HCT116 (cell line): ENCODE measurements around the gene SLK. TPM values are rescaled to one million over a fixed set of nuclear protein-coding genes. Genes with fewer than 3 reads are reported as not detected.

ENCODE experiments used
- ATAC-seq: fragments of 200-7000 bp; cut with Tn5 transposase; 2 replicates; pipeline ENCODE4 v1.9.1; 2020; ENCODE audit warnings: mild to moderate bottlenecking, moderate library complexity
- BruUV-seq: library from RNA; stranded (reverse); fragments of 400-500 nt; replicated peaks from 2 replicates; lab custom pipeline; 2021; lab: Mats Ljungman, UMichigan
- CTCF ChIA-PET: fragments of 300-600 bp; sonication (Branson Sonifier 250); formaldehyde crosslinking; loops from one replicate; lab custom pipeline; 2021; ENCODE audit warnings: antibody characterized with exemption; lab: Charles Lee
- POLR2A ChIA-PET: fragments of 300-600, 350-600 bp; sonication (Branson Sonifier 250); formaldehyde crosslinking; loops from one replicate; lab custom pipeline; 2021; ENCODE audit warnings: antibody characterized with exemption; lab: Charles Lee
- RAD21 ChIA-PET, 2 experiments: fragments of 300-600 bp; sonication (Branson Sonifier 250); formaldehyde crosslinking; loops; one replicate each; lab custom pipeline; 2023; ENCODE audit warnings: low total read pairs in 2 of 2; ENCODE audit not compliant: uncharacterized antibody in 2 of 2, unreplicated experiment in 2 of 2, low non-redundant PET in 1 of 2; lab: Charles Lee
- DNase-seq: peaks from one replicate; pipeline ENCODE4 v3.0.0-alpha.2; 2010; ENCODE audit warnings: low read depth, low spot score
- H2AFZ ChIP-seq: fragments of 200-600 bp; shearing (Covaris generic), sonication (generic); 2 replicates; pipeline ENCODE4 v1.6.1; 2017; ENCODE audit warnings: low read depth, mixed run types, mixed read lengths, antibody characterized with exemption, low read length; ENCODE audit not compliant: poor library complexity, severe bottlenecking
- H3K27ac ChIP-seq: 2 replicates; pipeline ENCODE4 v1.5.1; 2012; ENCODE audit warnings: low read depth, low read length
- H3K27me3 ChIP-seq: fragments of 200-600 bp; sonication (generic); 2 replicates; pipeline ENCODE4 v1.6.1; 2016; ENCODE audit warnings: mixed run types, low read length, mixed read lengths; ENCODE audit not compliant: insufficient read depth
- H3K36me3 ChIP-seq, 2 experiments: fragments of 200-500 bp in 1 of 2; fragments of 200-600 bp in 1 of 2; sonication (Bioruptor generic) in 1 of 2; sonication (generic) in 1 of 2; 2 replicates each; pipeline versions ENCODE4 v1.5.1 to v1.6.1; 2014 to 2016; ENCODE audit warnings: low read length in 2 of 2, inconsistent platforms in 1 of 2, mixed read lengths in 1 of 2, mixed run types in 1 of 2; ENCODE audit not compliant: insufficient read depth in 2 of 2, control insufficient read depth in 1 of 2
- H3K4me1 ChIP-seq, 2 experiments: fragments of 200-600 bp in 1 of 2; sonication (generic) in 1 of 2; 2 replicates each; pipeline versions ENCODE4 v1.5.1 to v1.6.1; 2012 to 2017; ENCODE audit warnings: low read length in 2 of 2, inconsistent platforms in 1 of 2, mild to moderate bottlenecking in 1 of 2, mixed read lengths in 1 of 2, mixed run types in 1 of 2, moderate library complexity in 1 of 2; ENCODE audit not compliant: insufficient read depth in 2 of 2, control insufficient read depth in 1 of 2
- H3K4me2 ChIP-seq: fragments of 200-600 bp; sonication (generic); 2 replicates; pipeline ENCODE4 v1.6.1; 2017; ENCODE audit warnings: mixed run types, low read length, mixed read lengths
- H3K4me3 ChIP-seq, 2 experiments: fragments of 200-600 bp in 1 of 2; sonication (generic) in 1 of 2; replicated peaks in 1 of 2; 2 replicates each; pipeline ENCODE4 v1.5.1; 2011 to 2016; ENCODE audit warnings: low read length in 2 of 2, control low read depth in 1 of 2, low read depth in 1 of 2, mild to moderate bottlenecking in 1 of 2, mixed read lengths in 1 of 2, mixed run types in 1 of 2
- H3K79me2 ChIP-seq: fragments of 200-600 bp; sonication (generic); 2 replicates; pipeline ENCODE4 v1.6.1; 2017; ENCODE audit warnings: mild to moderate bottlenecking, mixed run types, low read length, moderate library complexity, mixed read lengths; ENCODE audit not compliant: insufficient read depth
- H3K9ac ChIP-seq: fragments of 200-600 bp; sonication (generic); 2 replicates; pipeline ENCODE4 v1.6.1; 2016; ENCODE audit warnings: low read length, mixed read lengths
- H3K9me2 ChIP-seq: fragments of 200-600 bp; sonication (generic), shearing (Covaris generic); 2 replicates; pipeline ENCODE4 v1.6.1; 2017; ENCODE audit warnings: mixed run types, mild to moderate bottlenecking, moderate library complexity; ENCODE audit not compliant: insufficient read depth
- H3K9me3 ChIP-seq, 2 experiments: fragments of 200-500 bp in 1 of 2; fragments of 200-600 bp in 1 of 2; sonication (Bioruptor generic) in 1 of 2; sonication (generic) in 1 of 2; 2 replicates each; pipeline ENCODE4 v1.6.1; 2014 to 2017; ENCODE audit warnings: low read length in 2 of 2, mixed read lengths in 2 of 2, inconsistent platforms in 1 of 2, low read depth in 1 of 2, mild to moderate bottlenecking in 1 of 2, mixed run types in 1 of 2, moderate library complexity in 1 of 2; ENCODE audit not compliant: control insufficient read depth in 1 of 2, insufficient read depth in 1 of 2
- H4K20me1 ChIP-seq: fragments of 200-600 bp; sonication (generic), shearing (Covaris generic); 2 replicates; pipeline ENCODE4 v1.6.1; 2017; ENCODE audit warnings: mixed run types, mild to moderate bottlenecking, moderate library complexity; ENCODE audit not compliant: insufficient read depth
- CEBPB ChIP-seq: IDR thresholded peaks from 2 replicates; pipeline ENCODE4 v1.6.1; 2012; ENCODE audit warnings: low read depth
- ELF1 ChIP-seq: IDR thresholded peaks from 2 replicates; pipeline ENCODE4 v1.6.1; 2012; ENCODE audit warnings: low read depth, borderline replicate concordance
- FOSL1 ChIP-seq: IDR thresholded peaks from 2 replicates; pipeline ENCODE4 v1.6.1; 2012; ENCODE audit warnings: low read depth
- JUND ChIP-seq: IDR thresholded peaks from 2 replicates; pipeline ENCODE4 v1.6.1; 2012
- MAX ChIP-seq: IDR thresholded peaks from 2 replicates; pipeline ENCODE4 v1.6.1; 2012
- POLR2A ChIP-seq: IDR thresholded peaks from 2 replicates; pipeline ENCODE4 v1.7.0; 2011; ENCODE audit warnings: borderline replicate concordance; ENCODE audit not compliant: insufficient read depth, insufficient read length; ENCODE audit errors: extremely low read depth
- POLR2AphosphoS5 ChIP-seq: IDR thresholded peaks from 2 replicates; pipeline ENCODE4 v1.6.1; 2011; ENCODE audit warnings: mild to moderate bottlenecking, low read depth, low read length, moderate library complexity
- SIN3A ChIP-seq: IDR thresholded peaks from 2 replicates; pipeline ENCODE4 v1.6.1; 2012; ENCODE audit warnings: low read depth
- TCF7L2 ChIP-seq: IDR thresholded peaks from 2 replicates; pipeline ENCODE4 v1.7.0; 2011; ENCODE audit warnings: borderline replicate concordance, inconsistent platforms; ENCODE audit not compliant: insufficient read depth, insufficient read length; ENCODE audit errors: extremely low read depth
- YY1 ChIP-seq: IDR thresholded peaks from 2 replicates; pipeline ENCODE4 v1.6.1; 2011; ENCODE audit warnings: low read length, low read depth, moderate library complexity, mild to moderate bottlenecking; ENCODE audit not compliant: insufficient replicate concordance; ENCODE audit errors: extremely low read depth
- ZFX ChIP-seq: fragments of 450-650 bp; IDR thresholded peaks from 2 replicates; pipeline ENCODE4 v1.6.1; 2017
- ZNF274 ChIP-seq: fragments of 200-500 bp; sonication (Bioruptor generic); IDR thresholded peaks from 2 replicates; pipeline ENCODE4 v1.6.1; 2014; ENCODE audit warnings: mild to moderate bottlenecking, low read depth, low read length, inconsistent platforms
- intact Hi-C: fragments of 100-400 bp; cut with micrococcal nuclease; formaldehyde crosslinking; loops from 2 replicates; pipeline ENCODE4 v1.10.0; 2022
- total RNA-seq: library from RNA; stranded (reverse); gene quantifications from one replicate; pipeline ENCODE4 v1.2.1, GENCODE V29; 2021; ENCODE audit not compliant: unreplicated experiment
- TF ChIP-seq, protein P1 (sequence below): IDR thresholded peaks from 2 replicates; pipeline ENCODE4 v1.6.1; 2012; ENCODE audit warnings: low read depth
- TF ChIP-seq, protein P2 (sequence below): IDR thresholded peaks from 2 replicates; pipeline ENCODE4 v1.6.1; 2012
- TF ChIP-seq, protein P3 (sequence below): IDR thresholded peaks from 2 replicates; pipeline ENCODE4 v1.6.1; 2011; ENCODE audit warnings: mild to moderate bottlenecking, low read length, moderate library complexity; ENCODE audit not compliant: insufficient replicate concordance; ENCODE audit errors: extremely low read depth

The SLK gene
- total RNA-seq, 1 experiment from 2014 or later, result 44.2 TPM

- Histone ChIP-seq H3K9ac (no peak overlapping the region), H3K79me2 (no peaks in the 10 kb centered on the region), H3K4me3 (no peak overlapping the region), H3K27ac (no peak overlapping the region), H3K4me2 (no peak overlapping the region), H2AFZ (no peak overlapping the region), H3K9me2 (no peaks in the 10 kb centered on the region), H3K9me3 (peaks cover 0 to 5% of the 10 kb centered on the region in 2 experiments; a peak in 1 of 4 replicates), H4K20me1 (no peaks in the 10 kb centered on the region), H3K36me3 (no peaks in the 10 kb centered on the region), H3K4me1 (0 out of 4 replicates have a peak, but pooled peaks cover 0 to 5% of the 10 kb centered on the region in 2 experiments), H3K27me3 (no peaks in the 10 kb centered on the region)
- intact Hi-C loops, result no loop called here
- RAD21 ChIA-PET, result no interaction called here
- no peak for ATAC-seq
- no TSS peak for BruUV-seq
- CTCF ChIA-PET, result no interaction called here
- POLR2A ChIA-PET, result no interaction called here
- TF ChIP-seq CEBPB, result no peak
- TF ChIP-seq, protein P1, sequence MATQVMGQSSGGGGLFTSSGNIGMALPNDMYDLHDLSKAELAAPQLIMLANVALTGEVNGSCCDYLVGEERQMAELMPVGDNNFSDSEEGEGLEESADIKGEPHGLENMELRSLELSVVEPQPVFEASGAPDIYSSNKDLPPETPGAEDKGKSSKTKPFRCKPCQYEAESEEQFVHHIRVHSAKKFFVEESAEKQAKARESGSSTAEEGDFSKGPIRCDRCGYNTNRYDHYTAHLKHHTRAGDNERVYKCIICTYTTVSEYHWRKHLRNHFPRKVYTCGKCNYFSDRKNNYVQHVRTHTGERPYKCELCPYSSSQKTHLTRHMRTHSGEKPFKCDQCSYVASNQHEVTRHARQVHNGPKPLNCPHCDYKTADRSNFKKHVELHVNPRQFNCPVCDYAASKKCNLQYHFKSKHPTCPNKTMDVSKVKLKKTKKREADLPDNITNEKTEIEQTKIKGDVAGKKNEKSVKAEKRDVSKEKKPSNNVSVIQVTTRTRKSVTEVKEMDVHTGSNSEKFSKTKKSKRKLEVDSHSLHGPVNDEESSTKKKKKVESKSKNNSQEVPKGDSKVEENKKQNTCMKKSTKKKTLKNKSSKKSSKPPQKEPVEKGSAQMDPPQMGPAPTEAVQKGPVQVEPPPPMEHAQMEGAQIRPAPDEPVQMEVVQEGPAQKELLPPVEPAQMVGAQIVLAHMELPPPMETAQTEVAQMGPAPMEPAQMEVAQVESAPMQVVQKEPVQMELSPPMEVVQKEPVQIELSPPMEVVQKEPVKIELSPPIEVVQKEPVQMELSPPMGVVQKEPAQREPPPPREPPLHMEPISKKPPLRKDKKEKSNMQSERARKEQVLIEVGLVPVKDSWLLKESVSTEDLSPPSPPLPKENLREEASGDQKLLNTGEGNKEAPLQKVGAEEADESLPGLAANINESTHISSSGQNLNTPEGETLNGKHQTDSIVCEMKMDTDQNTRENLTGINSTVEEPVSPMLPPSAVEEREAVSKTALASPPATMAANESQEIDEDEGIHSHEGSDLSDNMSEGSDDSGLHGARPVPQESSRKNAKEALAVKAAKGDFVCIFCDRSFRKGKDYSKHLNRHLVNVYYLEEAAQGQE, result no peak
- no peak for TF ChIP-seq YY1
- TF ChIP-seq MAX, result no peak
- TF ChIP-seq, protein P2, sequence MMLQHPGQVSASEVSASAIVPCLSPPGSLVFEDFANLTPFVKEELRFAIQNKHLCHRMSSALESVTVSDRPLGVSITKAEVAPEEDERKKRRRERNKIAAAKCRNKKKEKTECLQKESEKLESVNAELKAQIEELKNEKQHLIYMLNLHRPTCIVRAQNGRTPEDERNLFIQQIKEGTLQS, result no peak
- TF ChIP-seq JUND, result no peak
- TF ChIP-seq, protein P3, sequence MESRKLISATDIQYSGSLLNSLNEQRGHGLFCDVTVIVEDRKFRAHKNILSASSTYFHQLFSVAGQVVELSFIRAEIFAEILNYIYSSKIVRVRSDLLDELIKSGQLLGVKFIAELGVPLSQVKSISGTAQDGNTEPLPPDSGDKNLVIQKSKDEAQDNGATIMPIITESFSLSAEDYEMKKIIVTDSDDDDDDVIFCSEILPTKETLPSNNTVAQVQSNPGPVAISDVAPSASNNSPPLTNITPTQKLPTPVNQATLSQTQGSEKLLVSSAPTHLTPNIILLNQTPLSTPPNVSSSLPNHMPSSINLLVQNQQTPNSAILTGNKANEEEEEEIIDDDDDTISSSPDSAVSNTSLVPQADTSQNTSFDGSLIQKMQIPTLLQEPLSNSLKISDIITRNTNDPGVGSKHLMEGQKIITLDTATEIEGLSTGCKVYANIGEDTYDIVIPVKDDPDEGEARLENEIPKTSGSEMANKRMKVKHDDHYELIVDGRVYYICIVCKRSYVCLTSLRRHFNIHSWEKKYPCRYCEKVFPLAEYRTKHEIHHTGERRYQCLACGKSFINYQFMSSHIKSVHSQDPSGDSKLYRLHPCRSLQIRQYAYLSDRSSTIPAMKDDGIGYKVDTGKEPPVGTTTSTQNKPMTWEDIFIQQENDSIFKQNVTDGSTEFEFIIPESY, result no peak
- TF ChIP-seq ZFX, result no peak
- TF ChIP-seq ZNF274, result no peak
- no peak for TF ChIP-seq SIN3A
- no peak for TF ChIP-seq POLR2AphosphoS5
- TF ChIP-seq POLR2A, result no peak
- no peak for TF ChIP-seq ELF1
- TF ChIP-seq FOSL1, result no peak
- no peak for TF ChIP-seq TCF7L2
- DNase-seq, result no peak
Observed at GRCh38 chr10:103954543-103954942, 12.4 kb upstream of the SLK start.
